ENCODE results near the gene CHKA.

CHKA gene

GRCh38 chr11:68121067-68121899 is at the start of gene CHKA:
CHKA (minus strand) TSS chr11:68121388; CDS start chr11:68121177, 211 bp downstream.
- H3K4me3 ChIP-seq (ENCODE audit: low read depth, low read length): peak within 1 kb of the TSS; percentile 70
- peak; percentile 50 for DNase-seq (ENCODE audit: low read depth)
- no peak for TF ChIP-seq CTCF (IDR thresholded peaks at IDR 0.05; ENCODE audit: low read depth, low read length, missing control alignments)

- no peak for TF ChIP-seq CTCF (IDR thresholded peaks at IDR 0.05; ENCODE audit: low read depth, low read length, missing control alignments)
- DNase-seq (ENCODE audit: low read depth): no peak
- H3K4me3 ChIP-seq (ENCODE audit: low read depth, low read length): no peak overlapping the region
These were observed 48.3 kb upstream of the CHKA start for GRCh38 chr11:68169442-68169841.

GRCh38 chr11:68168694-68169093 is 47.5 kb upstream of the CHKA start:
- DNase-seq (ENCODE audit: low read depth): no peak
- no peak for TF ChIP-seq CTCF (IDR thresholded peaks at IDR 0.05; ENCODE audit: low read depth, low read length, missing control alignments)
- H3K4me3 ChIP-seq (ENCODE audit: low read depth, low read length): no peak overlapping the region

- no peak overlapping the region for H3K4me3 ChIP-seq (ENCODE audit: low read depth, low read length)
- TF ChIP-seq CTCF (IDR thresholded peaks at IDR 0.05; ENCODE audit: low read depth, low read length, missing control alignments): no peak
- DNase-seq (ENCODE audit: low read depth): no peak
These were observed 46.3 kb upstream of the CHKA start for GRCh38 chr11:68167474-68167873.

GRCh38 chr11:68166969-68167368 is 45.8 kb upstream of the CHKA start:
- H3K4me3 ChIP-seq (ENCODE audit: low read depth, low read length): no peak overlapping the region
- no peak for DNase-seq (ENCODE audit: low read depth)
- no peak for TF ChIP-seq CTCF (IDR thresholded peaks at IDR 0.05; ENCODE audit: low read depth, low read length, missing control alignments)

- DNase-seq (ENCODE audit: low read depth): no peak
- TF ChIP-seq CTCF (IDR thresholded peaks at IDR 0.05; ENCODE audit: low read depth, low read length, missing control alignments): no peak
- H3K4me3 ChIP-seq (ENCODE audit: low read depth, low read length): no peak overlapping the region
These were observed 44.4 kb upstream of the CHKA start for GRCh38 chr11:68165601-68166000.

GRCh38 chr11:68164437-68164836 is 43.2 kb upstream of the CHKA start:
- DNase-seq (ENCODE audit: low read depth): no peak
- TF ChIP-seq CTCF (IDR thresholded peaks at IDR 0.05; ENCODE audit: low read depth, low read length, missing control alignments): no peak

More at GRCh38 chr11:68164437-68164836, 43.2 kb upstream of the CHKA start:
- H3K4me3 ChIP-seq (ENCODE audit: low read depth, low read length): no peak overlapping the region
